NCI-H2171 treated with DMSO at 0.1 percent for 48 hours (cell line): ENCODE data around the gene CHDH.
A peak's percentile ranks its signal among the peaks of the same experiment; 100 is the strongest.

Experiments used
- DNase-seq: peaks from one replicate; lab custom pipeline; 2025; lab: John Stamatoyannopoulos, UW

Gene CHDH

DNA sequence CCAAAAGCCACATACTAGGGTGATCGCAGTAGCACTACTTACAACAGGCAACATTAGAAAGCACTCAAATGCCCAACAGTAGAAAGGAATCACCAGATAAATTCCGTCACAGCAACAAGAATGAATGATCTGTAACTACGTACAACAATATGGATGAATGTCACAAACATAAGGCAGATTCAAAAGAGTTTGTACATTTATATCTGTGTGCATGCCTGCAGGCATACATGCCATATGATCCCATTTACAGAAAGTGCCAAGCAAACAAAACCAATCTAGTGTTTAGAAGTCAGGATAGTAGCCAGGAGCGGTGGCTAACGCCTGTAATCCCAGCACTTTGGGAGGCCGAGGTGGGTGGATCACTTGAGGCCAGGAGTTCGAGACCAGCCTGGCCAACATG is 3.7 kb upstream of the CHDH start:
- no peak for DNase-seq

DNA sequence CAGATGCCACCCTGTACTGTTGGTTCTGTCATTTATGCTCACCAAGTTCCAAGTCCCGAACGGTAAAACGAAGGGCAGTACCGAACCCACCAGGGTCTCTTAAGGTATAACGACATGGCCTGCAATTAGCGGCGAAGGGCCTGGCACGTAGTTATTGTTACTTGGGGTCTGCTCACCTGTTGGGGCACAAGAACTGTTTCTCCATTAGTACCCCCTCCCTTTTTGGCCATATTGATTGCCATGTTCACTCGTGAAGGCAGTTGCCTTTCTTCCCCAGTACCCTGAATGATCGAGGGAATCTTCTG is 584 bp upstream of the CHDH start:
- no peak for DNase-seq

DNA sequence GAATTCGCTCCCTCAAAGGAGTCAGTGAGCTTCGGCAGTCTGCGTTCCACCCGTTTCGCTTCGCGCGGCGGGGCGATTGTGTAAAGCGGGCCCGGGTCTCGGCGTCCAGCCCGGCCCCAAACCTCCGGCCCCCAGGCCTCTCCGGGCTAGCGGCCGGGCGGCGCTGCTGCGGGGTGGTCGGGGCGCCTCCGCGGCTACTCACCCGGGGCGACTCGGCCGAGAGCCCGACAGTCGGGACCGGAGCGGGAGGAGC is 412 bp downstream of the CHDH start:
- no peak for DNase-seq

DNA sequence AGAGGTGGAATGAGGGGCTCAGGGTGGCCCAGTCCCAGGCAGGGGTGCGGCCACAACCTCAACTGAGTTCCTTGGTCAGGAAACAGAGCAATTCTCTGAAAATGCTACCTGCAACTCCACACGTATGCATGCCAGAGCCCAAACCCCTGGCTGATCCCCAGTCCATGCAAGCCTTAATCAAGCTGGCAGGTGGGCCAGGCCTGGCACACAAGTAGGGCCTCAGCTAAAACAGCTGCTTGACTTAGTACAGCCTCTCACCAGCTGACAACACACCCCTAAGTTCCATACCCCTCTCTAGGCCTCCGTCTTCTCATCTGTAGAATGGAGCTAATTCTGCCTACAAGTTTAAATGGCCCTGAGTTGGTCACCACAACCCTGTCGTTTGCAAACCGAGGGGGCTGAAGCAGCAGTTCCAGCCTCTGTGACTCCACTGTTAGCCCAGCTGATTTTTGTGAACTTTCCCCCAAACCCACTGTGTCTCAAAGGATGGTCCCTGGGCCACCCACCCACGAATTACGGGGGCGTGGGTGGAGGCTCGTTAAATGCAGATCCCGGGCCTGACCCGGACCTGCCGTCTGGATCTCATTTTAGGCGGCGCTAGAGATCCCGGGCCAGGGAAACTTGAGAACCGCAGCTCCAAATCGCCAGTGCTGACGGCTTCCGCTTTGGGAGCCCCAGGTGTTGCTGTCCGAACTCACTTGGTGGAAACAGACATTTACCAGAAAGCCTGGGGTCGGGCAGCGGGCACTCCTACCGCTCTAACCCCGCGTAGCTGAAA is 927 bp downstream of the CHDH start:
- no peak for DNase-seq

DNA sequence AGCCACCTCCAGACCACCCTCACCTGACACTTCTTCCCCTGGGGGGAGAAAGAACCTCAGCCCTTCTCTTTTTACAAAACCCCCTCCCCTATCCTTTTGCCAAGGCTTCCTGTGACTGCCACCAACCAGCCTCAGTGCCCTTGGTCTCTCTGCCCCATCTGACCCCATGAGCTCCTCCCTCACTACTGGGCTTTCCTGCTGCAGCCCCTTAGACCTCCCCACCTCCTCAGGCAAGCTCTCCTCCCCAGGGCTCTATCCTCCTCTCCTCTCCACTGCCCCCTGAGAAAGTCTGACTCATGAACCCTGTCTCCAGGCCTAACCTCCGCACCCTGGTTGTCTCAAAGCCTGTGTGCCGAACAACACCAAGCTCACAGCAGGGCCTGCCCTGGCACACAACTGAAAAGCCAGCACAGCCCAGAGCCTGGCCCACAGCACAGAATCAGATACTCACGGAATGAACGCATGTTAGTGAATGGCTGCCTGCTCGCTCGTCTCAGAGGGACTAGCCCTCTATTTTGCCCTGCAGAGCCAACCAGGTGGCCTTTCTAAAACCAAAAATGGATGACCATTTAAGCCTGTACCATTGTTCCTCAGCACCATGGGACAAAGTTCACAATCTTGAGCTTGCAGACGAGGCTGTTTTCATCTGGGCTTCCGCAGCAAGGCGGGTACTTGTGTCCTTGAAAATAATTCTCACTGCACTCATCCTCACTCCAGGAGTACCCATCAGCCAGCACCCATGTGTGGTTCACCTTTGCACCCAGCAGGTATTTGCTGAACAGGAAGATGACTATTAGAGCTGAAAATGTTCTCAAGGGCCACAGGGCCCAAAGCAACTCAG is 1.7 kb downstream of the CHDH start:
- DNase-seq = no peak

DNA sequence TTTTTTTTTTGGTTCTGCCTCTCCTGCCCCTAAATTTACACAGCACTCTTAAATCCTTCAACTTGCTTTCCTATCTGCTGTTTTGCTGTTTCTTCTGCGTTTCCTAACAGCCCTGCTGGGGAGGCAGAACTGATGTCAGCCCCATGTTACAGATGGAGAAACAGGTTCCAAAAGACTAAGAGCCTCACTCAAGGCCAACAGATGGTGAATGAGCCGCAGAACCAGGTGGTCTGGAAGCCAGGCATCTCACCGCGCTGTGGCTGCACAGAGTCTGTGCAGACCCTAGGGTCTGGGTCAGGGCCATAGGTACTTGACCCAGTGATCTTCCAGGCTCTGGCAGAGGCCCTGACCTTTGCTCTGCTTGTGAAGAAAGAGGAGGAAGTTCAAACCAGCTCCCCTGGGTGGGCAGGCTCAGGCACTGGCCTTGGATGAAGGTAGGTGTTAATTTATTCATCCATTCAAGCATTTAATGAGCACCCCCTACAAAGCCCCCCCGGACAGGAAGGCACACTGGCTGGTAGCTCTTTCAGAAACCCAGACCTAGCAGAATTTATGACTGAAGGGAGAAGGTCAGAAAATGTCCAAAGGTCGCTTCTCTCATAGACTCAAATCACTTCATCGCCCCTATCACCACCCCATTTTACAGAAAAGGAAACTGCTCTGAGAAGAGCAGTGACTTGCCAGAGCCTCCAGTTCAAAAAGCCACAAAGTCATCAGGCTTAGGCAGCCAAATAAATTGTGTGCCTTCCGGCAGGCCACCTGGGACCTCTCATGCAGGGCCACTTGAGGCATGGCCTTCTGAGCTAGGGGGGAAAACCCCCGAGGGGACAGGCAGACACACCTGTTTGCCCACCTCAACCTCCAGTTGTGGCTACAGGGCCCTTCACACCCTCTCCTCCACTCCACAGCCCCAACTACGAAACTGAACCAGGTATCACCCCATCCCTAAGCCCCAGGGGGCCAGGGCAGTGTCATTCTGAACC is 2.7 kb downstream of the CHDH start:
- DNase-seq = peak; percentile 52

DNA sequence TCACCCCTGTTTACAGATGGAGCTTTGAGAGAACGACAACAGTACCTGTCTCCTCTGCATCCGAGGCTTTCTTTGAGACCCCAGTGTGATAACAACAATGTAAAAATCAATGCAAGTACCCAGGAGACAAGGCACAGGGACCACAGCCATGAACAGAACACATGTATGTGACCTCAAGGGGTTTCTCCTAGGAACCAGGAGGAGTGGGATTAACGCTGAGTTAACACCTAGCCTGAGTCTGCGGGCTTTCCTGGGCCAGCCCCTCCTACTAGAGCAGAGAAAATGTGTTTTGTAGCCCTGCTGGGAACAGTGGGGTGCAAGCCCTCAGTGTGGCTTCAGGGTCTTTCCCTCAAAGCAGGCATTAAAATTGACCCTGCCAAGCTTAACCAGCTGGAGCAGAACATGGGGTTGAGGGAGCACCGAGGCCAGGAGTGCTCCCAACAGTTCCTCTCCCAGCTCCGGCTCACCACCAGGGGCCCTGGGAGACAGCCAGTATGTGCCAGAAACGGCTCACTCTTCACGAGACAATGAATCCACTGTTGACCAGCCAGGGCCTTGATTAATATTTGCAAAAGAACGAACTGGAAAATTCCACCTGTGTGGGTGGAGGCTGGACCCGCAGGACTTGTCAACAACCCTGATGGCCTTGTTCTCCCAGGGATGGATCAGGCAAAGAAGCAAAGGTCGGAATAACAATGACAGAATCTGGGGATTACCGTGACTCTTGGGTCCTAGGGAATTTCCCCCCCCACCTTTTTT is 3.6 kb downstream of the CHDH start:
- DNase-seq = no peak

GRCh38 chr3:53841296-53841695 is 4.9 kb downstream of the CHDH start:
- DNase-seq = no peak

DNA sequence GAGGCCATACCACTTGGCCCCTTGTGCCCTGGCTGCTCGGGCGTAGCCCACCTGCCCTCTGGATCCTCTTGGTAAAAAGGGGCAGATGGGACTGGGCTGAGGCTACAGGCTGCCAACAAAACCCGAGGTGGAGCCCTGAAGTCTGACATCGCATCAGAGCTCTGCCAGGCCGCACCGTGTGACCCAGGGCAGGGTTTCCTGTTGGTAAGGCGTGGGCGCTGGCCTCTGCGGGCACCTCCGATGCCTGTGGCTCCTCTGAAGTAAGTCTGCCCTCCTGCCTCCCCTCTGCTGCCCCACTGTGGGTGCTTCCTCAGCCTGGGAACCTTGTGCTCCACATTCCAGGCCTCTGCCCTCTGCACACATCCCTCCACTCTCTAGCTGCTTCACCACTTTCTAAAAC is 8.9 kb downstream of the CHDH start:
- no peak for DNase-seq

- DNase-seq = no peak
Observed at GRCh38 chr3:53836084-53836872, 9.9 kb downstream of the CHDH start.

- no peak for DNase-seq
Observed at GRCh38 chr3:53835257-53835656, 11.0 kb downstream of the CHDH start.

GRCh38 chr3:53834429-53835095 is 11.7 kb downstream of the CHDH start:
- no peak for DNase-seq

DNA sequence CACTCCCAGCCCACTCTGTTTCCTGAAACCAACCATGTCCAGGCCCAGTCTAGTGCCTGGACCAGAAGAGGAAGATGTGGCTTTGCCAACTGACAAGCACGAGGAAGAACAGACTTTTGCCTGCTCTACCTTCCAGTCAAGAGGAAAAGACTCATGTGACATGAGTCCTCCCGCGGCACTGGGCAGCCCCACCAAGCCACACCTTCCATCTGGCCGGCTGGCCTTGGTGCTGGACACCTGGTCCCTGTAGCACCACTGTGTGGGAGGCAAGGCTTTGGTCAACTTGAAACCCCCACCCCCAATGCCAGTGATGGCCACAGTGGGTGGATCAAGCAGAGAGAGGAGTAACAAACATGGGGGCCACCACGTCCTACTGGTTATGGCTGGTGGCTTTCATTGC is 12.5 kb downstream of the CHDH start:
- DNase-seq = no peak

DNA sequence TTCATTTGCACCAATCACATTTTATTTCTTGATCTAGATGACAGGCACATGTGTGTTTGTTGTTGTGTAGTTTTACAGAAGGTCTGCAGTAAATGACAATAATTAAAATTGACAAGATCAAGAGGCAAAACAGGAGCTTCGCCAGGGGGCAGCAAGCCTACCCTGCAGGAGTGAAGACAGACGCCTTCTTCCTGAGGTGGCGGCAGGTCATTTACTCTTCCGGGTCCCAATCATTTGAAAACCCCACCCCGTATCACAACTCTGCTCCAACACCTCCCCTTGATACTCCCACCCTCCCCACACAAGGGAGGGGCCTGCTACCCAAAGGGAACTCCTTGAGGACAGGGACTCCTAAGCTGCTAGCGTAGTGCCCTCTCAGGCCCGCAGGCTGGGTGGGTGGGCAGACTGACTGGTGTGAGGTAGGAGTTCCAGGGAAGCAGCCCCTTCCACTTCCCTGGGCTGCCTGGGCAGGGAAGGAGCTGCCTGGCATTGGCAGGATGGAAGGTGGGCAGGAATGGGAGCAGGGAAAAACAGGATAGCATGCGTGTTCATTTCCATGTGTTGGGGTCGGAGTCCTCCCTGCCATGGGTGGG is 13.1 kb downstream of the CHDH start:
- DNase-seq = no peak

GRCh38 chr3:53830944-53831343 is 15.3 kb downstream of the CHDH start:
- no peak for DNase-seq

- no peak for DNase-seq
Observed at GRCh38 chr3:53829605-53830004, 16.6 kb downstream of the CHDH start.

- DNase-seq = no peak
Observed at GRCh38 chr3:53828581-53828980, 17.6 kb downstream of the CHDH start.

DNA sequence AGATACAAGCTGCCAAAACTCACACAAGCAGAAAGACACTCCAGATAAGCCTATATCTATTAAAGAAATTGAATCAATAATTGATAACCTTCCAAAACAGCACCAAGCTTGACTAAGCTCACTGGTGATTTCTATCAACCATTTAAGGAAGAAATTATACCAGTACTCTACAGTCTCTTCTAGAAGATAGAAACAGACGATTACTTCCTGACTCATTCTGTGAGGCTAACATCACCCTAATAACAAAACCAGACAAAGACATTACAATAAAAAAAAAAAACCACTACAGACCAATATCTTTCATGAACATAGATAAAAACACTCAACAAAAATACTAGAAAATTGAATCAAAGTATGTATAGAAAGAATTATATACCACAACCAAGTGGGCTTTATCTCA is 20.2 kb downstream of the CHDH start:
- no peak for DNase-seq

DNA sequence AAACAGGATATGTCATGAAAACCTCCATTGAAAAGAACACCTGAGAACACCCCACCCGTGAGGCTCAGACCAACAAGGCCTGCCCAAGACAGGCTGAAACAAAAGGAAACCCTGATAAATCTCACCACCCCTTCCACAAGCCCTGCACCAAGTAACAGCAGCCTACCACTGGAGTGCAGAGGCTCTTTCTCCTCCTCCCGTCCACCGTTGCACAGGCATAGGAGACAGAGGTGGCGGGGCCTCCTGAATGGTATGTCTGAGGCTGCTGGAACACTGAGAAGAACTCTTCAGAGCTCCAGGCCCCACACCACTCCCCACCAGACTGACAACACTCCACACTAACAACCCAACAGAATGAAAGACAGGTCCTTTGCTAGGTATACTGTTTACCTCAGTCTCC is 21.4 kb downstream of the CHDH start:
- DNase-seq = no peak

DNA sequence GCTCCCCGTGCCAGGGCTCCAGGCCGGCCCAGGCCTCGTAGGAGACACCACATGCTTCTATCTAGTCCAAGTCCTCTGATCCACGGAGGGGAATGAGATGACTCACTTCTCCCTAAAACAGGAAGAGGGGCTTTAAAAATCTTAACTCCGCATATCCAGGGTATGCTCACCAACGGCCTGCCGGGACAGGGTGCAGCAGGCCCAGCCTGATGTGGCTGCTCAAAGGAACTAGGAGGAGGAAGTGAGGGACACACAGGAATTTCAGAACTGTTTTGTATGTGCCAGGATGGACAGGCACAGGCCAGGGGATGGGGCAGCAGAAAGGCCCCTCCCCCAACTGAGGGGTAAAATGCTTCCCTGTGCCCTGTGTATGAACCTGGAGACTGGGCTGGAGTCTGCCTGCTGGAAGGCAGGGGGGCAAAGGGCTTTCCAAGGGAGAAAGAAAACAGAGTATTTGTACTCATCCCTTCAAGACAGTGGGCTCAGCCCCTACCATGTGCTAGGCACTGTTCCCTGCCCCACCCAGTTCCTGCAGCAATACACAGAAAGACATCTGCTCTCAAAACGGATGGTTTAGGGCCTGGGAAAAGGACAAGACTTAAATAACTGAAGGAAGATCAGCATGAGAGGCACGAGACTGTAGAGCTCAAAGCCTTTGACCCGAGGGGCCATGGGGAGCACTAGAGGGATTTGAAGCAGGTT is 22.1 kb downstream of the CHDH start:
- no peak for DNase-seq
